ENCODE data around the gene TLE3.

- TF ChIP-seq POLR2A (IDR thresholded peaks at IDR 0.05): no peak
- TF ChIP-seq, protein P1, sequence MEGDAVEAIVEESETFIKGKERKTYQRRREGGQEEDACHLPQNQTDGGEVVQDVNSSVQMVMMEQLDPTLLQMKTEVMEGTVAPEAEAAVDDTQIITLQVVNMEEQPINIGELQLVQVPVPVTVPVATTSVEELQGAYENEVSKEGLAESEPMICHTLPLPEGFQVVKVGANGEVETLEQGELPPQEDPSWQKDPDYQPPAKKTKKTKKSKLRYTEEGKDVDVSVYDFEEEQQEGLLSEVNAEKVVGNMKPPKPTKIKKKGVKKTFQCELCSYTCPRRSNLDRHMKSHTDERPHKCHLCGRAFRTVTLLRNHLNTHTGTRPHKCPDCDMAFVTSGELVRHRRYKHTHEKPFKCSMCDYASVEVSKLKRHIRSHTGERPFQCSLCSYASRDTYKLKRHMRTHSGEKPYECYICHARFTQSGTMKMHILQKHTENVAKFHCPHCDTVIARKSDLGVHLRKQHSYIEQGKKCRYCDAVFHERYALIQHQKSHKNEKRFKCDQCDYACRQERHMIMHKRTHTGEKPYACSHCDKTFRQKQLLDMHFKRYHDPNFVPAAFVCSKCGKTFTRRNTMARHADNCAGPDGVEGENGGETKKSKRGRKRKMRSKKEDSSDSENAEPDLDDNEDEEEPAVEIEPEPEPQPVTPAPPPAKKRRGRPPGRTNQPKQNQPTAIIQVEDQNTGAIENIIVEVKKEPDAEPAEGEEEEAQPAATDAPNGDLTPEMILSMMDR (IDR thresholded peaks at IDR 0.05): no peak
Observed at GRCh38 chr15:70048578-70049514, 48.9 kb downstream of the TLE3 start.

Data from body of pancreas (tissue), 4 donors.